SH-SY5Y (cell line): ENCODE results near the gene WDFY3.

Source experiments
- GATA2 ChIP-seq: IDR thresholded peaks from 2 replicates; pipeline ENCODE4 v1.6.1; 2011; ENCODE audit warnings: mild to moderate bottlenecking, low read depth, low read length
- GATA3 ChIP-seq: IDR thresholded peaks from 2 replicates; pipeline ENCODE4 v1.6.1; 2011; ENCODE audit warnings: low read depth, mild to moderate bottlenecking, low read length, moderate library complexity

GRCh38 chr4:84778041-84778440 lies 188.4 kb downstream of the WDFY3 start:
- TF ChIP-seq GATA2 = no peak
- no peak for TF ChIP-seq GATA3
